ENCODE results near the gene TARBP1. TPM values are rescaled to one million over a fixed set of nuclear protein-coding genes. Genes with fewer than 3 reads are reported as not detected.
"Not testable (repeated sequence)": the region's sequence is repeated elsewhere in the genome, so short reads cannot be mapped to it uniquely, and the experiment has no call there.

TARBP1 gene
- total RNA-seq, 2 donors from 2014 or later: 19.6 to 23.1 TPM

- Histone ChIP-seq H3K36me3 (no peaks in the 10 kb centered on the region), H3K27ac (no peak overlapping the region), H3K27me3 (no peaks in the 10 kb centered on the region), H3K9me3 (no peaks in the 10 kb centered on the region), H3K9ac (ENCODE audit: low read depth in 2 of 2, low read length in 2 of 2) (no peak overlapping the region), H3K4me3 (no peak overlapping the region), H3K4me1 (peaks cover 3% of the 10 kb centered on the region)
- DNase-seq: no peak
- TF ChIP-seq CTCF (IDR thresholded peaks at IDR 0.05): no peak
- intact Hi-C loops (cut with DNase I): no loop called here
Observed at GRCh38 chr1:234368320-234369032, 110.5 kb downstream of the TARBP1 start.

DNA sequence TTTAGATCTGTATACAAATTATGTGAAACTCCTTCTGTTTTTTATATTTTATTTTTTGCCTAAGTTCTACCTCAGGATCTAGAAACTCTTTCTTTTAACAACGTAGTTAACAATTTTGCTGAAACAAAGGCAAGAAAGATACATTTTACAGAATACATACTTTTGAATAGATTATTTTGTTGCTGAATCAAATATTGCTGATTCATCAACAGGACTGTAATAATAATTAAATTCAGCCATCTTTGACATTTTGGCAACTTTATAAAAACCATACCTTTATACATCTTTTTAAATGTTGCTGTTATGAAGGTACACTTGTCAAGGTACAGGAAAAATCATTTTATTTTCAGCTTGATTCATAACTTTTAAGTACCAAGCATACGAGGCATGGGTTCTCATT is 116.4 kb downstream of the TARBP1 start:
- H3K36me3 ChIP-seq: no peaks in the 10 kb centered on the region
- H3K27ac ChIP-seq: no peak overlapping the region
- H3K4me1 ChIP-seq: no peaks in the 10 kb centered on the region
- no peak for TF ChIP-seq CTCF (IDR thresholded peaks at IDR 0.05)
- intact Hi-C loops (cut with DNase I): no loop called here
- H3K9ac ChIP-seq (ENCODE audit: low read depth in 2 of 2, low read length in 2 of 2): no peak overlapping the region
- DNase-seq: no peak
- H3K4me3 ChIP-seq: no peak overlapping the region
- H3K9me3 ChIP-seq: no peaks in the 10 kb centered on the region
- H3K27me3 ChIP-seq: no peaks in the 10 kb centered on the region

DNA sequence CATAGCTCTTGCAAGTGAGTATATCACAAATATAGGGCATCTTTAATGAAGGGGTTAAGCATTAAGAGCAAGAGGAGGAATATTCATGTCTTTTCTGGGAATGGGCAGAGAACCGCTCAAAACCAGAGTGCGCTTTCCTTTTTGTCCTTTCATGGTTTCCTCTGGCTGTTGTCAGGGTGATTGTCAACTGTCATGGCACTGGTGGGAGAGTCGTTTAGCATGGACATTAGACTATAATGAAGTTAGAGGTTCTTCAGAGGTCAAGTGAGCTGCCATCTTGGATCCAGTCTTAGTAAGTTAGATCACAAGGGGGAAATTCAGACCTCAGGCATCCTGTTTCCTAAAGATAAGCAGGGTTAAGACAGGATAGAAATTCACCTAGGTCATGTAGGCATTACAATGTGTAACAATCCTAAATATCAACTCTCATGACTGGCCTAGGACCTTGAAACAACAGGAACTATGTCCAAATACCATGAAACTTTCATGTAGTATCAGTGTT is 117.8 kb downstream of the TARBP1 start:
- no peak for DNase-seq
- TF ChIP-seq CTCF (IDR thresholded peaks at IDR 0.05): no peak
- Histone ChIP-seq H3K36me3 (no peaks in the 10 kb centered on the region), H3K27ac (no peak overlapping the region), H3K4me3 (no peak overlapping the region), H3K4me1 (no peaks in the 10 kb centered on the region), H3K9me3 (no peaks in the 10 kb centered on the region), H3K27me3 (no peaks in the 10 kb centered on the region), H3K9ac (ENCODE audit: low read depth in 2 of 2, low read length in 2 of 2) (no peak overlapping the region)
- intact Hi-C loops (cut with DNase I): no loop called here

DNA sequence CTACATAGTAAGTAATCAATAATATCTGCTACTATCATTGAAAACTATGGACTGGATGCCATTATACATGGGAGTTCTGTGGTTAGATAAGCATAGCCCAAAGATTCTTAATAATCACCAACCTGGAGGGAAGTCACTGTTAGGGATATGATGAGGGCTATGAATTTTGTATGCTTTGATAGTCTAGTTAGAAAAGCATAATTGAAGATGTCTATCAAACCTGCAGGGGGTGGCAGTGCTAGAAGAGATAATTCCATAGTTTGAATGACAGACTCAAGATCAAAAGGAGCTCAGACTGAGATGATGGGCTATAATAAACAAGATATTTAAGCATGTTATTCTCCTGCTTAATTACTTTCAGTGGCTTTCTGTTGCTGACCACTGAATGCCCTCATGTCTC is 121.1 kb downstream of the TARBP1 start:
- Histone ChIP-seq H3K27ac (no peak overlapping the region), H3K36me3 (no peaks in the 10 kb centered on the region), H3K27me3 (no peaks in the 10 kb centered on the region), H3K4me1 (no peaks in the 10 kb centered on the region), H3K4me3 (no peak overlapping the region), H3K9ac (ENCODE audit: low read depth in 2 of 2, low read length in 2 of 2) (no peak overlapping the region), H3K9me3 (no peaks in the 10 kb centered on the region)
- TF ChIP-seq CTCF (IDR thresholded peaks at IDR 0.05): no peak
- intact Hi-C loops (cut with DNase I): no loop called here
- no peak for DNase-seq

DNA sequence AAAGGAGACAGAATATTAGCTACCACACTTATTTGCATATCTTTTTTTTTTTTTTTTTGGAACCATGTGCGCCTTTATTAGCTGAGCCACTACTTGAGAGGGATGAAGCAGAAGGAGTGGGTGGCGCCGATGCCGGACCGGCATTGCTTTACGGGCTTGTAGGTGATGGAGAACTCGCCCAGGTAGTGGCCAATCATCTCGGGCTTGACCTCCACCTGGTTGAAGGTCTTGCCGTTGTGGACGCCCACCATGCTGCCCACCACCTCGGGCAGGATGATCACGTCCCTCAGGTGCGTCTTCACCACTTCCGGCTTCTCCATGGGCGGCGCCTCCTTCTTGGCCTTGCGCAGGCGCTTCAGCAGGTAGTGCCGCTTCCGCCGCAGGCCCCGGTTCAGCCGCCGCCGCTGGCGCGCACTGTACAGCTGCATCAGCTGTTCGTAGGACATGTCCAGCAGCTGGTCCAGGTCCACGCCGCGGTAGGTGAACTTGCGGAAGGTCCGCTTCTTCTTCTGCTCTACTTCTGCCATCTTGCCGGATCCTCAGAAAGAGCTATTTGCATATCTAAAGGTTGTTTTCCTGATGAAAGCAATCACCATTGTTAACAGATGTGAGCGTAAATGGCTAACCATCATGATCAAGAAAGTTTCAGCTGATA is 122.2 kb downstream of the TARBP1 start:
- H3K4me3 ChIP-seq: peak overlapping the region; percentile 31
- intact Hi-C loops (cut with DNase I); H3K27ac ChIP-seq; H3K9ac ChIP-seq (ENCODE audit: low read depth in 2 of 2, low read length in 2 of 2); H3K36me3 ChIP-seq; H3K27me3 ChIP-seq; H3K4me1 ChIP-seq; H3K9me3 ChIP-seq: not testable (repeated sequence)
- peak; percentile 78 for DNase-seq
